Middle frontal gyrus (tissue), 1 donor: Measurements from ENCODE around the gene GPRASP2.
"Not testable (repeated sequence)": the region's sequence is repeated elsewhere in the genome, so short reads cannot be mapped to it uniquely, and the experiment has no call there.

Source experiments
- DNase-seq: peaks from one replicate; pipeline ENCODE4 v3.0.0-alpha.2; 2015; ENCODE audit warnings: low spot score; ENCODE audit errors: extremely low spot score

The GPRASP2 gene

GRCh38 chrX:102712216-102712966 lies at the start of gene GPRASP2:
Gene GPRASP2 (plus strand): TSS chrX:102712448. CDS start chrX:102714870, 2,422 bp downstream.
- no peak for DNase-seq

- DNase-seq: not testable (repeated sequence)
Observed at GRCh38 chrX:102663820-102664219, 48.4 kb upstream of the GPRASP2 start.

- DNase-seq: not testable (repeated sequence)
Observed at GRCh38 chrX:102667034-102667433, 45.2 kb upstream of the GPRASP2 start.

GRCh38 chrX:102669526-102669925 lies 42.7 kb upstream of the GPRASP2 start:
- DNase-seq: no peak

- no peak for DNase-seq
Observed at GRCh38 chrX:102672856-102673255, 39.4 kb upstream of the GPRASP2 start.

- DNase-seq: not testable (repeated sequence)
Observed at GRCh38 chrX:102677479-102677878, 34.8 kb upstream of the GPRASP2 start.

- DNase-seq: no peak
Observed at GRCh38 chrX:102684772-102685520, 27.3 kb upstream of the GPRASP2 start.

- DNase-seq: no peak
Observed at GRCh38 chrX:102694749-102695148, 17.5 kb upstream of the GPRASP2 start.

GRCh38 chrX:102696306-102696705 lies 15.9 kb upstream of the GPRASP2 start:
- no peak for DNase-seq

GRCh38 chrX:102697494-102697893 lies 14.8 kb upstream of the GPRASP2 start:
- no peak for DNase-seq

GRCh38 chrX:102708900-102709299 lies 3.3 kb upstream of the GPRASP2 start:
- no peak for DNase-seq

GRCh38 chrX:102711872-102712215 lies 404 bp upstream of the GPRASP2 start:
- no peak for DNase-seq

GRCh38 chrX:102712981-102713625 lies 855 bp downstream of the GPRASP2 start:
- peak; percentile 24 for DNase-seq

- no peak for DNase-seq
Observed at GRCh38 chrX:102714994-102715393, 2.7 kb downstream of the GPRASP2 start.

GRCh38 chrX:102715967-102716366 lies 3.7 kb downstream of the GPRASP2 start:
- DNase-seq: no peak

GRCh38 chrX:102720237-102721168 lies 8.3 kb downstream of the GPRASP2 start, which contains the start of gene GPRASP3:
Gene GPRASP3 (plus strand): TSS chrX:102720743. CDS start chrX:102748996, 28,253 bp downstream.
- peak; percentile 52 for DNase-seq

- DNase-seq: not testable (repeated sequence)
Observed at GRCh38 chrX:102721169-102721506, 8.9 kb downstream of the GPRASP2 start.

GRCh38 chrX:102723456-102723855 lies 11.2 kb downstream of the GPRASP2 start:
- DNase-seq: no peak

- DNase-seq: no peak
Observed at GRCh38 chrX:102727761-102728160, 15.5 kb downstream of the GPRASP2 start.

GRCh38 chrX:102728646-102729045 lies 16.4 kb downstream of the GPRASP2 start:
- DNase-seq: no peak

- DNase-seq: no peak
Observed at GRCh38 chrX:102739657-102740056, 27.4 kb downstream of the GPRASP2 start.
